GM19397 (cell line): ENCODE data around the gene PWWP2B.

Experiments
- ATAC-seq: cut with Tn5 transposase; IDR thresholded peaks from one replicate; pipeline ENCODE4 v1.9.1; 2021; ENCODE audit warnings: mild to moderate bottlenecking, moderate library complexity; ENCODE audit not compliant: unreplicated experiment

The PWWP2B gene

DNA sequence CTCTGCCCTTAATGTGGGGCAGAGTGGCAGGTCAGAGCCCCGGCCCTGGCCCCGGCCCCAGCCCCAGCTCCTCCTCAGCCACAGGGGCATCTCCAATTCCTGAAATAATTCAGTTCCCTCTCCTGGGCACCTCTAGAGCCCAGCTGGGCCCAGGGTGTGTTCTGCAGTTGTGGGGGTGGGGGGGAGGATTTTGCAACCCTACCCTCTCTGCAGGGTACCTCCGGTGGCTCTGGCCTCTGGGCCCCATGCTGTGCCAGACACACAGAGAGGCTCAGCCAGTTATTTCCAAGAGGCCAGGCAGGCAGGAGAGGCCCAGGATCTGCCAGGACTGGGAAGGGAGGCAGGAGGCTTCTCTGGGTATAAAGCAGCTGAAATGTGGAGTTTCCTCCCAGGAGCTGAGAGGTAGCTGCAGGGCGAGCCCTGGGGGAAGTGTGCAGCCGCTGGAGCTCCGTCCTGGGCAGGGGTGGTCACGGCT, 47.9 kb downstream of the PWWP2B start:
- no peak for ATAC-seq

DNA sequence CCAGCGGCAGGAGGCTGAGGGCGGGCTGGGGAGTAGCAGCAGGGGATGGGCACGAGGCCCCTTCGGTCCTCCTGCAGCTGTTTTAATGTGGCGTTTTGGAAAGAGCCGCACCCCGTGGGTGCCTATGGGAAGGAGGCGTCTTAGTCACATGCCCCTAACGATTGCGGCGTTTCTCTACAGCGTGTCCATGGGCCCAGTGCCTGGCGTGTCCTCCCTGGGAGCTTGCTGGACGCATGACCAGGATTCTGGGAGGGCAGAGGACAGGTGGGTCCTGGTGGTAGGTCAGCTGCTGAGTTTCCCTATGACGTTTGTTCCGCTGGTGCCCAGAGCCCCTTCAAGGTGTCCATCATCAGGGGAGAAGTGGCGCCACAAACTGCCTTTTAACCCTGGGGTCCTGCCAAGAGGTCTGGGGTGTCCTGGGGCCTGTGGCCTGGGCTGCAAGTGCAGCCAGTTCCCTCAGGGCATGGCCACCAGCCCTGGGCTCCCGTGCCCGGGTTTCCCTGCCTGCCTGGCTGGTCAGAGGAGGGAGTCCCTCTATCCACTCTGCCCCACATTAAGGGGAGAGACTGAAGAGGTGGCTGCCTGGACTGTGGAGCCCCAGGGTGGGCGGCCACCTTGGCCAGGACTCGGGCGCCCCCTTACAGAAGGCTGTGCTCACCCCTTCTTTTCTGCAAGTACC, 48.7 kb downstream of the PWWP2B start:
- no peak for ATAC-seq

DNA sequence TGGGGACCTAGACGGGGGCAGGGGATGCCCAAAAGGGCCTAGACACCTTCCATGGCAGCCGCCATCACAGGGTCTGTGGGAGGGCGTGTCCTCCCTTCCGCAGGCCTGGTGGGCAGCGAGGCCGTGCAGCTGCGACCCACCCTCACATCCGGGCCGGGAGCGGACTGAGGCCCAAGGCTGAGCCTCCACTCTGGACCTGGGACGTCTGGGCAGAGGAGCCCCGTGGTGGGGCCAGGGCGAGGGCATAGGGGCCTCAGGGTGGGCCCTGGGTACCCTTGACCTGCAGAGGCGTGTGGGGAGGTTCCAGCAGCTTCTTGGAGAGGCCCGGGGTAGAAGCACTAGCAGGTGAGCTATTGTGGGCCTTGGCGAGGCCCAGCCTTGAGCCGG, 49.2 kb downstream of the PWWP2B start:
- no peak for ATAC-seq

DNA sequence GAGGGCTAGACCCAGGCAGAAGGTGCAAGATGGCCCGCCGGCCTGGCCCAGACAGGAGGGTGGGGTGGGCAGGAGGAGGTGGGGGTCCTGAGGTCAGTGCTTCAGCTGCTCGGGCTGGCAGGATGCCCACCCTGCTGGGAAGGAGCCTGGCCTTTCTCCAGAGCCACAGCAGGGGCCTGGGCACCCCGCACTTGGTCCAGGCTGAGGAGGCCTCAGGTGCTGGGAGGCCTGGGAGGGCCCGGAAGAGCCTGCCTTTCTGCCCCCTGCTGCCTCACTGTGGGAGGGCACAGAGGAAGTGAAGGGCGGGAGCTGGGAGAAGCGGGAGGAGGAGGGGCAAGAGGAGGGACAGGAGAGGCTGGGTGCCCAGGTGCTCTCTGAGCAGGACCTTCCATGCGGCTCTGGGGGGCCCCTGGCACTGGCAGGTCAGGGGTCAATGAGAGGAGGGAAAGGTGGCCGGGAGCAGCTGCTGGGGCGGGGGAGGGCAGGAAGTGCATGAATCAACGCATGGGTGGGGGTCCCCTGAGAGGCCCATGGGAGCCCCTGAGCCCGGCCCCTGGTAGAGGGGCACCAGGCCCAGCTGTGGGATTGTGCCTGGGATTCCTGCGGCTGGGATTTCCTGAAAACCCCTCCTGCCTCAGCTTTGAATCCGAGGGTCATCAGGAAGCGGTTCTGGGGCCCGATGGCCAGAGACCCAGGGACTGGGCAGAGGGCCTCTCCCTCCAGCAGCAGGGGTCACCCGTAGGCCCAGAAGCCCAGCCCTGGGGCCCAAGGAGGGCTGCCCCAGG, 49.9 kb downstream of the PWWP2B start:
- no peak for ATAC-seq

DNA sequence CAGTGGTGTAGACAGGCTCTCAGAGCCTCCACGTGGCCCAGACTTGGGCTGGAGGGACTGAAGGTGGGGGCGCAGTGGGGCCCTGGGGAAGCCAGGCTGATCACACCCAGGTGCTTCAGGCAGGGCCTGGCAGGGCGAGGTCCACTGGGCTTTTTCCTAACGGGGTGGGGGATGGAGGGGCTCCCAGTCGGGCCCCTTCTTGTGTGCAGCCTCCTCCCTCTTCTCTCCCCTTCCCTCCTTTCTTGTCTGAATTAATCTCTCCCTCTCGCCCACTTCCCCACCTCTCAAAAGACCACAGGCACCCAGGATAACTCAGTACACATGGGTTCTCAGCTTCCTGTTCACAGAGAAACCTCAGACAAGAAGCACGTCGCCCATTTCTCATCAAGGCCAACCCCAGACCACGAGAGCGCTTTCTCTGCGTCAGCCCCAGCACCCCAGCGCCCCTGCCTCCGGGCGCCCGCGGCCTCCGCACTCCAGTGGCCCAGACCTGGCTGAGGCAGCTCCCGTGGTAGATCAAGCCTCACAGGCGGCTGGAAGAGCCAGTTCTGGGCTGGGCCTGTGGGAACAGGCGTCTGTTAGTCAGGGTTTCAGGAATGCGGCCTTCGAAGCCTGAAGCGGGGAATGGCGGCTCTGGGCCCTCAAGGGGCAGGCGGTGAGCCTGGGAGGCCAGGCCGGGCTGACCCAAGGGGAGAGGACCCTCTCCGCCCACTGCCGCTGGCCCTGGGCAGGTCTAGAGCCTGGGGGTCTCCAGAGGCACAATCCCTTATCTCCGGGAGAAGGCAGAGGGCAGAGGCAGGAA, 50.6 kb downstream of the PWWP2B start:
- no peak for ATAC-seq

DNA sequence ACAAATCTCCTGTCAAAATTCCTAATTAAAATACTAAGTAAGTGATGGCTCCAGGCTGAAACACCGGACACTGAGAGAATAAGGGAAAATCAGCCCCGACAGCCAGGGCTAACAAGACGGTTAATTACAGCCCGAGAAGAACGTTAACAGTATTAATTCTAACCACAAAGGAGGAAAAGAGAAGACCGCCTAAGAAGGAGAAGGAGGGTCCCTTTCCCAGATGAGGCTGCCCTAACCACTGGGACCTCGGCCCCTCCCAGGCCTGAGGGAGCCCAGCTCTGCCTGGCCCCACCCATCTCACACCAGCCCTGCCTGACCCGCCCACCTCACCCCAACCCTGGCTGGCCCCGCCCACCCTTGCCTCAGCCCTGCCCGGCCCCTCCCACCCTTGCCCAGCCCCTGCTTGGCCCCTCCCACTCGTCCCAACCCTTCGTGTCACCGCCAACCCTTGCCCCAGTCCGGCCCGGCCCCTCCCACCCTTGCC, 51.3 kb downstream of the PWWP2B start:
- no peak for ATAC-seq

DNA sequence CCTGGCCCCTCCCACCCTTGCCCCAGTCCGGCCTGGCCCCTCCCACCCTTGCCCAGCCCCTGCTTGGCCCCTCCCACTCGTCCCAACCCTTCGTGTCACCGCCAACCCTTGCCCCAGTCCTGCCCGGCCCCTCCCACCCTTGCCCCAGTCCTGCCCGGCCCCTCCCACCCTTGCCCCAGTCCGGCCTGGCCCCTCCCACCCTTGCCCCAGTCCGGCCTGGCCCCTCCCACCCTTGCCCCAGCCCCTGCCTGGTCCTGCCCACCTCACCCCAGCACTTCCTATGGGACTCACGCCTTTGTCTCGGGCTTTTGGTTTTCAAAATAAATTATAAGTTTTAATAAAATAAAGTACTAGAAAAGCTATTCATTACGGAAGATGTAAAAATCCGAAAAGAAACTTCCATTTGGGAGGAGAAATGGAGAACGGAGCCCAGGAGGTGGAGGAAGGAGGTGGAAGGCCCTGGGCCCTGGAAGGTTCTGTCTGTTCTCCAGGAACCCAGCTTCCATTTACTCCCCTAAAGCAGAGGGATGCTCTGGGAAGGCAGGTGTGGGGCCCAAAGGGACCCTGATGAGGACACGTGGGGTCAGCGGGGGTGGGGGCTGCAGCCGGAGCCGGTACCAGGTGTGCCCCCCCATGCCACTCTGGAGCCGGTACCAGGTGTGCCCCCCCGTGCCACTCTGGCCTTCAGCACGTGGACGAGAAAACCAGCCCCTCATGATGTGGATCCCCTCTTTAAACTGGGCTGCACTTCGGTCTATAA, 52.2 kb downstream of the PWWP2B start:
- no peak for ATAC-seq

DNA sequence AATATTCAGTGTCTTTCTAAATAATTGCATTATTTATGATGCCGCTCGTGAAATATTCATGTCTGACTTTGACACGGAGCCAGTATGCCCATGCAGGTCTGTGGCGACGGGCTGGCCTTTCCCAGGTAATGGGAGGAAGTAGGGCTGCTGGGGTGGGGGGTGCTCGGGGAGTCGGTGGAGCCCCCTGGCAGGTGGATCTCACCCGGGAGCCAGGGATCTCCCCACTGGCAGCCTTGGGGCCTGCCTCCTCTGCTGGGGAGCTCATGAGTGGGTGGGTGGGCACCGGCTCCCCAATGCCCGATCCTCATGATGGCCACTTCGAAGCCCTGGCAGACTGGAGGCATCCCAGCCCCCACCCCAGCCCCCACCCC, 52.8 kb downstream of the PWWP2B start:
- no peak for ATAC-seq

DNA sequence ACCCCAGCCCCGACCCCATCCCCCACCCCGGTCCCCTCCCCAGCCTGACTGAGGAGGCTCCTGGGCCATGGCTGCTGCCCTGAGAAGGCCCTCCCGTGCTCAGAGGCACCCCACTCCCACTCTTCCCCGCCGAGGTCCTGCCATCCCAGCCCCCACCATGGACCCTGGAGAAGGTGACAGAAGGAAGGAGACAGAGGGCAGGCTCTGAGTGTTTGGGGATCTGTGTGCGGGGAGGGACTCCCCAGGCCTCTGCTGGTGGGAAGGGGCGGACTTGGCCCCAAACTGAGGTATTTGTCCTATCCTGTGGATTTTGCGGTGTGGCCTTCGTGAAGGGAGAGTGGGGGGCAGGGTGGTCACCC, 53.4 kb downstream of the PWWP2B start:
- no peak for ATAC-seq

DNA sequence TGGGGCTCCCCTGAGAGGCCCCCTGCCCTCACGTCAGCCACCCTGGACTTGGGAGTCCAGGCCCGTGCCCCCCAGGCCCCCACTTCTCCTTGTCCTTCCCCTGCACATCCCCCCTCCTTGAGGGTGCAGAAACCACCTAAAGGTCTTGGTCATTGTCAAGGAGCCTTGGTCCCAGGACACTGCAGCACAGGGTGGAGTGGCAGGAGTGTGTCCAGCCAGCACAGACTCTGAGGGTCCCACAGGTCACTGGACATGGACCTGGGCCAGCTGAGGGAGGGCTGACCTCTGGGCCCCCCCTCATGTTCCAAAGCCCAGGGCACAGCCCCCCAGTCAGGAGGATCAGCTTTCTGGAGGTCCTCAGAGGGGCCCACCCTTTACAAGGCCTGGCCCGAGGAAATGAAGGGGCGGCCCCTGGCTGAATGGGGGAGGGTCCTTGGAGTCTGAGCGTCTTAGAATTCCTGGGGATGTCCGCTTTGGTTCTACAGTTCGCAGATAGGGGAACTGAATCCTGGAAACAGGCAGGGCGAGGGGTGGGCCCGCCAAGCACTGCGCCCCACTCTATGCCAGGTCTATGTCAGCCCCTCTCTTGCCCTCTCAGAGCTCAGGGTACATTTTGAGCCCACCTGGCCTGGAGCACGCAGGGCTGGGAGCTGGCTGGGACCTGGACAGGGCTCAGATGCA, 54.0 kb downstream of the PWWP2B start:
- no peak for ATAC-seq

DNA sequence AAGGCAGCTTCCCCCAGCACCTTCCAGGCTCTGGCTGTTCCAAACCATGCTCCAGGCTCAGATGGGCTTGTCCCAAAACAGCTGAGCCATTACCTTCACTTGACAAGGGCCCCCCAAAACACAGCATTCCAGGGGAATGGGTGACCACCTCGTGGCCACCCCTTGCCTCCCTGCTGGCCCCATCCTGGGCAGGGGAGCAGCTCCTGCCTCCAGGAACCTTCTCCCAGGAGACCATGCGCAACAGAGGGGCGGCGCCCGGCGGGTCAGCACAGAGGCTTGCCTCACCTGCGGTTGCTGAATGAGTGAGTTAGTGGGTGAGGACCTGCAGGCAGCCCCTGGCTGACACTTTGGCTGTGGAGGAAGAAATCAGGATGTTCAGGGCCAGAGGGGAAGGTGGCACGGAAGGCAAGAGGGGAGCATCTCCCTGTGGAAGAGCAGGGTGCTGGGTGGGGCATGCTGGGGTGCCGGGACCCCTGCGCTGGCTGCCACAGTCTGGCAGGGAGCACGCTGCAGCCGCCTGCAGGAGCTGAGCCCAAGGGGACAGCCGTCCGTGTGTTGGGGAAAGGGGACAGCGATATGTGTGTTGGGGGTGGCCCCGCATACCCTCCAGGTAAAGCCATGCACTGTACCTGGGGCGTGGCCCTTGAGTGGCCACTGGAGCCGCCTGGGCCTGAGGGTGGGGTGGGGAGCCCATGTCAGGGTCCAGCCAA, 54.7 kb downstream of the PWWP2B start:
- ATAC-seq: no peak

DNA sequence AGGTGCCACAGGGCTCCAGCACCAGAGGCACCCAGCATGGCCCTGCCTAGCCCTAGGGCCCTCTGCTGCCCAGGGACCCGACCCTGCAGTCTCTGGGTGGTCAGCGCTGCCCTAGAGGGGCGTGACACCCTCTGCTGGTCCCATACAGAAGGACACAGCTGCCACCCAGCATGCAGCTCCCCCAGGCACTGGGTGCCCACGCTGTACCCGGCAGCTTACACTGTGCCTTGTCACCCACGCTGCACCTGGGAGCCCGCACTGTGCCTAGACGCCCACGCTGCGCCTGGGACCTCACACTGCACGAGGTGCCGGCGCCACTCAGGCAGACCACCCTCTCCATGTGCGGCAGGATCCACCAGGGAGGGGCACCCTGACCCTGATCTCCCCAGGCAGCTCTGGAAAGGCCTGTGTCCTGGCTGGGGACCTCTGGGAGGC, 55.2 kb downstream of the PWWP2B start:
- ATAC-seq: no peak

DNA sequence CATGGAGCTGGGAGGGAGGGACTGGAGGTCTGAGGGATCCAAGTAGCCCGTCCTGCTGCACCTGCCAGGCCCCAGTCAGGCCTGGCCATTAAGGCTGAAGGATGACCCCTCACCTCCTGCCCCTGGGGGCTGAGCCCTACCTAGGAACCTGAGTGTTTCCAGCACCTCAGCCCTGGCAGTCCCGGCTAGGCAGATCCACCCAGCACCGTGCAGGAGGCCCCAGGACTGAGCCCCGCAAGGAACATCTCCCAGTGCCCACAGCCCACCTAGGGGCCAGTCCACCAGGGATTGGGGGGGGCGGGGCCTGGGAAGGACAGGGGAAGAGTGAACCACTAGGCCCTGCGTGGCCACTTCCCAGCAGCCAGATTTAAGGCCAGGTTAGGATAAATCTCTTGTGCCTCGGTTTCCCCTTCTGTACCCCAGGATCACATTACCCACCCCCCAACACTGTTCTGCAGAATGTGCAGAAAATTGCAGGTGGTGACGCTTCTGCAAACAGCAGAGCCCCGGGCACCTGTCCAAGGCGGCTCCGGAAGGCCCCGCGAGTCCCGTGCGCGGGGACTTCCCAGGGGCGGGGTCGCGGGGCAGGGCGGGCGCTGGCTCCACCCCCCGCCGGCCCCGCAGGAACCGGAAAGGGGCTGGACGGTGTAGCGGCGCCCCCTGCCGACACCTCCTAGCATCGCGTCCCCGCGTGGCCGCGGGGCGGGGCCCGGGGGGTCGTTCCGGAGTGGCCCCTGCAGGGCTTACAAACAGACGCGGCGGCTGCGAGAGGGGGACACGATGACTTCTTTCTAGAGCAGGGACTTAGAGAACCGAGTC, 55.9 kb downstream of the PWWP2B start:
- peak; percentile 78 for ATAC-seq

DNA sequence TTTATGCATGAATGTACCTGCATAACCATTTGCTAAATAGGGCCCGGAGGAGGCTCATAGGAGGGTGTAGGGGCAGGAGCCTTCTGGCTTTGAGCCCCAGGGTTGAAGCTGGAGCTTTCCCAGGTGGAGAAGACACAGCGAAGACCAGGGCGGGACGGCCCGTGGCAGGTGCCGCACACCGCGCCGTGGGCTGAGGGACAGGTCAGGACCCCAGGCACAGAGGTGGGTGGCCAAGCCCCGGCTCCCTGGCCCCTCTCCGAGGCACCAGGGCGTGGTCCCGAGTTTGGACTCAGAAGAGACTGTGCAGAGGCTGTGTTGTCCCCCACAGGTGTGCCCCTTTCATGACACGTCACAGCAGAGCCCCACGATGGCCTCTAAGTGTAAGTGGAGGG, 56.5 kb downstream of the PWWP2B start:
- no peak for ATAC-seq

DNA sequence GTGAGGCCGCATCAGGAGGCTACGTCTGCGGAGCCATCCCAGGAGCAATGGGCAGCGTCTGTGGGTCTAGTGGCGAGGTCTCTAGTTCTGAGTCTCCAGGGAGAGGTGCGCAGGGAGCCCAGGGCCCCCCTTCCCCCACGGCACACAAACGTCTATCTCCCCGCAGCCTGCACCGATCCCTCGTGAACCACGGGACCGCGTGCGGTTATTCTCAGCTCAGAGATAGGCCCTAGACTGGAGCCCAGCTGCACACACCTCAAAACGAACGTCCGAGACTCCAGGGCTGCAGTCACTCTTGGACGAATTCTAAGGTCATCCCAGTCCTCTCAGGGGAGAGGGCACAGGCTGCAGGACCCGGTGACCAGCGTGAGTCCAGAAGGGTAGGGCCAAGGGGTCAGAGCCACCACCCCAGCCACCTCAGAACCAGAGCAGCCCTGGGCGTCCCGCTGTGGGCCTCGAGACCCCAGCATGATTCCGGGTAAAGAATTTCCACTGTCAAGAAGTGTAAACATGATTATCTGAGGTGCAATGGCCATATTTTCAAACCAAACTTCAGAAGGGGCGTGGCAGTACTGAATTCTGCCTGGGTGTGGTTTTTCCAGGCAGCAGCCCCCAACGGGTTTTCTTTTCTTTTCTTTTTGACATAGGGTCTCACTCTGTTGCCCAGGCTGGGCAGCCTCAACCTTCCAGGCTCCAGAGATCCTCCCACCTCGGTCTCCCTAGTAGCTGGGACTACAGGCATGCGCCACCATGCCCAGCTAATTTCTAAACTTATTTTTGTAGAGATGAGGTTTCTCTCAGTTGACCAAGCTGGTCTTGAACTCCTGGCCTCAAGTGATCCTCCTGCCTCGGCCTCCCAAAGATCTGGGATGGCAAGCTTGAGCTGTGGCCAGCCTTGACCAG, 57.5 kb downstream of the PWWP2B start:
- no peak for ATAC-seq

DNA sequence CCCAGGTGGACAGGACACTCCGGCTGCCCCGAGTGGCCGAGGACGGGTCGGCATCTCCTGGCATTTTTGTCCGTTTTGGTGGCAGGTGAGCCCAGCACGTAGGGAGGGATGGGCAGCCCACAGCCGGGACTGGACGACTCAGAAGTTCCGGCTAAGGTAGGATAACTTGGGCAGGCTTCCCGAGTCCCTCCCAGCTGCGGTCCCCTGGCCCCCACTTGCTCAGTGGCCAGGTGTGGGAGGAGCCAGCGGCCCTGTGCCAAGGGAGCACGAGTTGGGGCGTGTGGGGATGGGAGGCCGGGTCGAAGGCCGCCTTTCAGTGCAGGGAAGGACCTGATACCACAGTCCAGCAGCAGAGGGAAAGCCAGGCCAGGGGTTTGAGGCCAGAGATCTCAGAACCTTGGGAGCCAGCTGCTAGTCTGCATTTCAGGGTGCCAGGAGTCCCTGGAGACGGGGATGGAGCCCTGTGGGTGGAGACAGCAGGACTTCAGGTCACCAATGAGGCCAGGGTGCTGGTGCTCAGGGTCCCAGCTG, 58.5 kb downstream of the PWWP2B start:
- no peak for ATAC-seq

DNA sequence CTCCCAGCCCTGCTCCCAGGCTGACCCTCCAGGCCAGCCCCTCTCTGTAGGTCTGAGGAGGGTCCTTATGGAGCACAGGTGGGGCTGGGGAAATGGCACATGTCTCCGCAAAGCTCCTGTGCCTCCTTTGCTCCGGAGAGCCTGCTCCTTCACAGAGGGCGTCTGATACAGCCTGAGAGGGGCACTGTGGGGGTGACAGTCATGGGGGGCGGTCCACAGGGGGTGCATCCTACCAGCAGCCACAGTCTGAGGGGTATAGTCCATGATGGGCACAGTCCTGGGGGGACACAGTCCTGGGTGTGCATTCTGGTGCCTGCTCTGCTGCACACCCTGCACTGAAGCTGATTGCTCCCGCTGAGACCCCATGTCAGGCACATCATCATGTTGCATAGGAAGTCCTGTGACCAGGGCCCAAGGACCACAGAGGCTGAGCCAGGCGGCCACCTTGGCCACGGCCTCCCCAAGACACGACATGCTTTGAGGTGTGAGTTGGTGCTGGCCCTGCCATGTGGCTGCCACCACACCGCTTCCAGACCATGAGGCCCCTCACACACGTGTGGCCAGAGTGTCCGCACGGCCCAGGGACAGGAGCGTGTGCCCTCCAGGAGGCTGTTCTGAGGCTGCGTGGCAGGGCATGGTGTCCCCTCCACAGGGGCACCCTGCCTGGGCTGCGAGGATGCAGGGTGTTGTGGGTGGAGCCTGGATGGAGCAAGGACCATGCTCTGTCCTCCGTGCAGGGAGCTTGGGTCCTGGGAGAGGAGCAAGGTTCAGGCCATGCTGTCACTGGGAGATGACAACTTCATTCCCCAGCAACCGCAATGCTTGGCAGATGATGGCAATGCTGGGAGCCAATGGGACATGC, 59.2 kb downstream of the PWWP2B start:
- no peak for ATAC-seq
